SK-N-SH (cell line): ENCODE measurements around the gene FCHSD2. TPM values are rescaled to one million over a fixed set of nuclear protein-coding genes. Genes with fewer than 3 reads are reported as not detected.
"Not testable (repeated sequence)": the region's sequence is repeated elsewhere in the genome, so short reads cannot be mapped to it uniquely, and the experiment has no call there.

ENCODE experiments used
- CTCF ChIA-PET: fragments of 300-600, 350-600 bp; formaldehyde crosslinking; extraction: SDS; loops from one replicate; lab custom pipeline; 2021; lab: Yijun Ruan, JAX
- POLR2A ChIA-PET: fragments of 350-600 bp; sonication (Branson Sonifier 250); formaldehyde crosslinking; extraction: SDS; loops from one replicate; lab custom pipeline; 2020; ENCODE audit warnings: antibody characterized with exemption, inconsistent platforms; lab: Yijun Ruan, JAX
- DNase-seq: peaks from one replicate; pipeline ENCODE4 v3.0.0; 2012
- H2AFZ ChIP-seq: fragments of 200-600 bp; sonication (generic); 2 replicates; pipeline ENCODE4 v1.8.1; 2016; ENCODE audit warnings: antibody characterized with exemption, mild to moderate bottlenecking, low read depth
- H3F3A ChIP-seq: fragments of 200-600 bp; sonication (generic); replicated peaks from 2 replicates; pipeline ENCODE3; 2016; ENCODE audit warnings: antibody characterized with exemption, mild to moderate bottlenecking; ENCODE audit not compliant: insufficient read depth
- H3K27ac ChIP-seq, 2 experiments: fragments of 200-500 bp in 1 of 2; fragments of 200-600 bp in 1 of 2; sonication (Bioruptor generic) in 1 of 2; sonication (generic), shearing (Covaris generic) in 1 of 2; 2 replicates each; pipeline versions ENCODE4 v1.5.1 to v1.6.1; 2014 to 2016; ENCODE audit warnings: low read depth in 2 of 2, inconsistent platforms in 1 of 2, low read length in 1 of 2, mild to moderate bottlenecking in 1 of 2, mixed read lengths in 1 of 2
- H3K27me3 ChIP-seq: fragments of 200-600 bp; sonication (generic), shearing (Covaris generic); 2 replicates; pipeline ENCODE4 v1.6.1; 2016; ENCODE audit warnings: mixed run types; ENCODE audit not compliant: insufficient read depth
- H3K36me3 ChIP-seq, 2 experiments: fragments of 200-500 bp in 1 of 2; fragments of 200-600 bp in 1 of 2; sonication (Bioruptor generic) in 1 of 2; sonication (generic) in 1 of 2; replicated peaks in 1 of 2; 2 replicates each; pipeline versions ENCODE3 to v1.5.1; 2014 to 2016; ENCODE audit warnings: low read length in 1 of 2, mild to moderate bottlenecking in 1 of 2; ENCODE audit not compliant: insufficient read depth in 2 of 2, control insufficient read depth in 1 of 2
- H3K4me1 ChIP-seq, 2 experiments: fragments of 200-500 bp in 1 of 2; fragments of 200-600 bp in 1 of 2; sonication (Bioruptor generic) in 1 of 2; sonication (generic), shearing (Covaris generic) in 1 of 2; 2 replicates each; pipeline versions ENCODE4 v1.5.1 to v1.6.1; 2014 to 2016; ENCODE audit warnings: low read depth in 1 of 2, low read length in 1 of 2, mixed run types in 1 of 2; ENCODE audit not compliant: insufficient read depth in 2 of 2, control insufficient read depth in 1 of 2
- H3K4me2 ChIP-seq: fragments of 200-600 bp; sonication (generic), shearing (Covaris generic); 2 replicates; pipeline ENCODE4 v1.6.1; 2017; ENCODE audit warnings: mixed run types
- H3K4me3 ChIP-seq, 2 experiments: fragments of 200-500 bp in 1 of 2; fragments of 200-600 bp in 1 of 2; sonication (Bioruptor generic) in 1 of 2; sonication (generic), shearing (Covaris generic) in 1 of 2; 2 replicates each; pipeline versions ENCODE4 v1.5.1 to v1.8.1; 2014 to 2016; ENCODE audit warnings: low read depth in 2 of 2, inconsistent platforms in 1 of 2, low read length in 1 of 2, mild to moderate bottlenecking in 1 of 2, mixed read lengths in 1 of 2, moderate library complexity in 1 of 2
- H3K79me2 ChIP-seq: fragments of 200-600 bp; sonication (generic); 2 replicates; pipeline ENCODE4 v1.8.1; 2017; ENCODE audit warnings: mild to moderate bottlenecking; ENCODE audit not compliant: insufficient read depth
- H3K9ac ChIP-seq: fragments of 200-600 bp; sonication (generic); 2 replicates; pipeline ENCODE4 v1.6.1; 2017; ENCODE audit warnings: mixed run types
- H3K9me2 ChIP-seq: fragments of 200-600 bp; sonication (generic); 2 replicates; pipeline ENCODE4 v1.6.1; 2017; ENCODE audit warnings: mixed run types
- H3K9me3 ChIP-seq: fragments of 200-600 bp; sonication (generic); 2 replicates; pipeline ENCODE4 v1.6.1; 2017; ENCODE audit warnings: mixed run types, mild to moderate bottlenecking, moderate library complexity
- H4K20me1 ChIP-seq: fragments of 200-600 bp; sonication (generic); 2 replicates; pipeline ENCODE4 v1.6.1; 2017; ENCODE audit warnings: mild to moderate bottlenecking, mixed run types; ENCODE audit not compliant: insufficient read depth
- CHD2 ChIP-seq: fragments of 150-350 bp; IDR thresholded peaks from 2 replicates; pipeline ENCODE4 v1.6.1; 2018; ENCODE audit warnings: low read length; ENCODE audit not compliant: partially characterized antibody
- EP300 ChIP-seq, 2 experiments: IDR thresholded peaks; 2 replicates each; pipeline versions ENCODE4 v1.4.0 to v1.6.1; 2012; ENCODE audit warnings: borderline replicate concordance in 1 of 2, low read depth in 1 of 2, low read length in 1 of 2
- EZH2phosphoT487 ChIP-seq: fragments of 200-600 bp; sonication (generic); IDR thresholded peaks from 2 replicates; pipeline ENCODE4 v1.6.1; 2017; ENCODE audit warnings: low read depth, mixed run types, mild to moderate bottlenecking, antibody characterized with exemption, moderate library complexity, borderline replicate concordance
- FOXJ3 ChIP-seq: sonication (generic); formaldehyde crosslinking; IDR thresholded peaks from 2 replicates; pipeline ENCODE4 v1.5.1; 2020; ENCODE audit warnings: mild to moderate bottlenecking, missing genetic modification reagents
- FOXM1 ChIP-seq: IDR thresholded peaks from 2 replicates; pipeline ENCODE4 v1.4.0; 2012; ENCODE audit warnings: low read depth, mild to moderate bottlenecking
- GABPA ChIP-seq: IDR thresholded peaks from 2 replicates; pipeline ENCODE4 v1.4.0; 2012; ENCODE audit warnings: low read depth, mild to moderate bottlenecking
- JUND ChIP-seq: IDR thresholded peaks from 2 replicates; pipeline ENCODE4 v1.4.0; 2012
- MEF2A ChIP-seq: IDR thresholded peaks from 2 replicates; pipeline ENCODE4 v1.4.0; 2012; ENCODE audit warnings: low read depth, borderline replicate concordance
- POLR2AphosphoS5 ChIP-seq: IDR thresholded peaks from 2 replicates; pipeline ENCODE4 v1.6.1; 2012; ENCODE audit warnings: low read depth, low read length
- RAD21 ChIP-seq: IDR thresholded peaks from 2 replicates; pipeline ENCODE4 v1.6.1; 2012; ENCODE audit warnings: mild to moderate bottlenecking, low read length
- RFX5 ChIP-seq: IDR thresholded peaks from 2 replicates; pipeline ENCODE4 v1.6.1; 2012; ENCODE audit warnings: mild to moderate bottlenecking, improper control_type of control experiment, low read length
- SIN3A ChIP-seq: IDR thresholded peaks from 2 replicates; pipeline ENCODE4 v1.6.1; 2012; ENCODE audit warnings: low read depth, mild to moderate bottlenecking, low read length, moderate library complexity, borderline replicate concordance
- TAF1 ChIP-seq: IDR thresholded peaks from 2 replicates; pipeline ENCODE4 v1.6.1; 2012; ENCODE audit warnings: low read depth, mild to moderate bottlenecking, low read length, moderate library complexity, borderline replicate concordance
- TCF12 ChIP-seq: IDR thresholded peaks from 2 replicates; pipeline ENCODE4 v1.4.0; 2012
- TEAD4 ChIP-seq: IDR thresholded peaks from 2 replicates; pipeline ENCODE4 v1.4.0; 2012; ENCODE audit warnings: mild to moderate bottlenecking, borderline replicate concordance; ENCODE audit not compliant: insufficient read depth
- WGBS: methylation state at CpG from one replicate; pipeline ENCODE4 v1.1.6; 2017; ENCODE audit warnings: low lambda C conversion rate; 5-methylcytosine and 5-hydroxymethylcytosine counted together
- polyA plus RNA-seq, 3 experiments: library from polyadenylated mRNA; depleted of rRNA; stranded (reverse); fragments of >200 nt; gene quantifications; 2 replicates each; pipeline ENCODE4 v1.2.3, GENCODE V29; 2012
- TF ChIP-seq, protein P1 (sequence below): fragments of 150-350 bp; IDR thresholded peaks from 2 replicates; pipeline ENCODE4 v1.6.1; 2017; ENCODE audit warnings: antibody characterized with exemption, low read length, low read depth, borderline replicate concordance
- TF ChIP-seq, protein P2 (sequence below): IDR thresholded peaks from 2 replicates; pipeline ENCODE4 v1.4.0; 2012; ENCODE audit warnings: low read depth
- TF ChIP-seq, protein P3 (sequence below): IDR thresholded peaks from 2 replicates; pipeline ENCODE4 v1.4.0; 2012; ENCODE audit warnings: low read depth, borderline replicate concordance
- TF ChIP-seq, protein P4 (sequence below): fragments of 150-350 bp; IDR thresholded peaks from 2 replicates; pipeline ENCODE4 v1.6.1; 2016; ENCODE audit warnings: mild to moderate bottlenecking, low read depth, low read length

Gene FCHSD2
- polyA plus RNA-seq, 1 of the 3 experiments (the other 2 are of a cell fraction), result 10.4 TPM

DNA sequence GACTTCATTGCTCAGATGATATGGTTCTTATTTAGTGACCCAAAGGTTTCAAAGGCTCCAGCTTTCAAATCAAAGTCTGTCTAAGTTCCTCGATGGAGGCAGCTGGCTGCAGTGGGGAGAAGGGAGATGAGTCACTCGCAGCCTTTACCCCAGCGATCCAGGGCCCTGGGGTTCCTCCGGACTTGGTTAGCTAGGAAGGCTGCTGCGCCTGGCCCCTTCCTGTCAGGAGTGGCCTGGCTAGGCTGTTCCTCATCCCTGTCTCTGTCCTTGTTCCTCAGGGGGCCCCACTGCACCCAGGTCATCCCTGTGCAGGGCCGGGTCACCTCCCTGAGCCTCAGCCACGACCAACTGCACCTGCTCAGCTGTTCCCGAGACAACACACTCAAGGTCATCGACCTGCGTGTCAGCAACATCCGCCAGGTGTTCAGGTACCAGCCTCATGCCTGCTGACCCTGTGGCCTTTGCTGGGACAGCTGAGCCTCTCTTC, 314.0 kb downstream of the FCHSD2 start (continued):
- TF ChIP-seq POLR2AphosphoS5, result no peak
- TF ChIP-seq, protein P1, sequence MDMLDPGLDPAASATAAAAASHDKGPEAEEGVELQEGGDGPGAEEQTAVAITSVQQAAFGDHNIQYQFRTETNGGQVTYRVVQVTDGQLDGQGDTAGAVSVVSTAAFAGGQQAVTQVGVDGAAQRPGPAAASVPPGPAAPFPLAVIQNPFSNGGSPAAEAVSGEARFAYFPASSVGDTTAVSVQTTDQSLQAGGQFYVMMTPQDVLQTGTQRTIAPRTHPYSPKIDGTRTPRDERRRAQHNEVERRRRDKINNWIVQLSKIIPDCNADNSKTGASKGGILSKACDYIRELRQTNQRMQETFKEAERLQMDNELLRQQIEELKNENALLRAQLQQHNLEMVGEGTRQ, result no peak
- TF ChIP-seq FOXM1, result no peak
- TF ChIP-seq, protein P2, sequence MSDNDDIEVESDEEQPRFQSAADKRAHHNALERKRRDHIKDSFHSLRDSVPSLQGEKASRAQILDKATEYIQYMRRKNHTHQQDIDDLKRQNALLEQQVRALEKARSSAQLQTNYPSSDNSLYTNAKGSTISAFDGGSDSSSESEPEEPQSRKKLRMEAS, result no peak
- no peak for TF ChIP-seq RAD21
- no peak for TF ChIP-seq MEF2A
- no peak for TF ChIP-seq TEAD4
- TF ChIP-seq TAF1, result no peak

DNA sequence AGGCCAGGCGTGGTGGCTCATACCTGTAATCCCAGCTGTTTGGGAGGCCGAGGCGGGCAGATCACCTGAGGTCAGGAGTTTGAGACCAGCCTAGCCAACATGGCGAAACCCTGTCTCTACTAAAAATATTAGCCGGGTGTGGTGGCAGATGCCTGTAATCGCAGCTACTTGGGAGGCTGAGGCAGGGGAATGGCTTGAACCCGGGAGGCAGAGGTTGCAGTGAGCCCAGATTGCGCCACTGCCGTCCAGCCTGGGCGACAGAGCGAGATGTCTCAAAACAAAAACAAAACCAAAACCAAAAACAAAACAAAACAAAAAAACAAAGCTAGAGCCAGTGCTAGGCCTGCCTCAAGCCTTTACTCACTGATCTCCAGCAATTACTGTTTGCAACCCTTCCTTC, 314.5 kb downstream of the FCHSD2 start:
- WGBS, result 88% methylated on average over 11 of the region's 11 CpGs
- H3K9ac ChIP-seq, H3K4me2 ChIP-seq, POLR2A ChIA-PET, H3K4me3 ChIP-seq, DNase-seq, H4K20me1 ChIP-seq, H2AFZ ChIP-seq, H3K79me2 ChIP-seq, H3K9me3 ChIP-seq, H3K27me3 ChIP-seq, H3K9me2 ChIP-seq, H3K27ac ChIP-seq, H3F3A ChIP-seq, H3K36me3 ChIP-seq: not testable (repeated sequence)
- H3K4me1 ChIP-seq, result peaks cover 5 to 11% of the 10 kb centered on the region in 2 experiments; a peak in 2 of 4 replicates
- CTCF ChIA-PET, result interaction anchor here (0.7 to 11.4 kb wide), 10 partner anchors 9 to 462 kb away, joined by 3 to 271 read pairs (median 4); partner anchors contain the start of genes FCHSD2 and STARD10

DNA sequence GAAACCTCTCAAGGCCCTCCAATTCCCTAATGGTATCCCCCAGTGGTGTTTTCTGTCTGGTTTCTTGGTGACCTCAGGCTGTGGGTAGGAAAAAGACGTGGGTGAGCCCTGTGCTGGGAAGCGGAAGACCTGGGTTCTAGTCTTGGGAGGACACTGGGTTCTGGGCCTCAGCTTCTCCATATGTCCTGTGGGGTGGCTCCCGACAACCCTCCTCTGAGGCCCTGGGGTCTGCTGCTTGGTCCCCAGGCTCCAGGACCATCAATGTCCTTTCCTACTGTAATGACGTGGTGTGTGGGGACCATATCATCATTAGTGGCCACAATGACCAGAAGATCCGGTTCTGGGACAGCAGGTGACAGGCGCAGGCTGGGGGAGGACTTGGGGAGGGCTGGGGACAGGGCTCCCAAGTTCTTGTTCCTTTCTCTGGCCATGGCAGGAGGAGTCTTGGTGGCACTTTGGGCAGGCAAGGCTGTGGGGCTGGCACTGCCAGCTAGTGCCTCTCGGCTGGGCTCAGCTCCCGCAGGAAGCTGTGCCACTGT, 315.1 kb downstream of the FCHSD2 start:
- Histone ChIP-seq H3K27me3 (no peaks in the 10 kb centered on the region), H3K27ac (no peak overlapping the region), H3K4me1 (peaks cover 5 to 15% of the 10 kb centered on the region in 2 experiments; a peak in 2 of 4 replicates), H3K4me3 (no peak overlapping the region), H3K4me2 (no peak overlapping the region), H3F3A (no peaks in the 10 kb centered on the region), H3K9me2 (no peaks in the 10 kb centered on the region), H3K79me2 (no peaks in the 10 kb centered on the region), H3K9ac (no peak overlapping the region), H2AFZ (no peak overlapping the region), H4K20me1 (no peaks in the 10 kb centered on the region), H3K36me3 (no peaks in the 10 kb centered on the region), H3K9me3 (no peaks in the 10 kb centered on the region)
- 100% methylated on average over 8 of the region's 8 CpGs for WGBS
- ChIA-PET CTCF (interaction anchor here (0.8 to 11.4 kb wide), 6 partner anchors 102 to 463 kb away, joined by 3 to 271 read pairs (median 5); no protein-coding TSS in a partner anchor), POLR2A (no interaction called here)
- DNase-seq, result no peak
- TF ChIP-seq SIN3A (no peak), TEAD4 (no peak), RFX5 (no peak), FOXM1 (no peak), POLR2AphosphoS5 (no peak), RAD21 (no peak), EP300 (IDR thresholded peaks at IDR 0.05; ENCODE audit: borderline replicate concordance in 1 of 2, low read depth in 1 of 2, low read length in 1 of 2) (no peak), TAF1 (no peak), TCF12 (no peak), GABPA (no peak), FOXJ3 (no peak), EZH2phosphoT487 (no peak), CHD2 (no peak), JUND (no peak)
- TF ChIP-seq, protein P3, sequence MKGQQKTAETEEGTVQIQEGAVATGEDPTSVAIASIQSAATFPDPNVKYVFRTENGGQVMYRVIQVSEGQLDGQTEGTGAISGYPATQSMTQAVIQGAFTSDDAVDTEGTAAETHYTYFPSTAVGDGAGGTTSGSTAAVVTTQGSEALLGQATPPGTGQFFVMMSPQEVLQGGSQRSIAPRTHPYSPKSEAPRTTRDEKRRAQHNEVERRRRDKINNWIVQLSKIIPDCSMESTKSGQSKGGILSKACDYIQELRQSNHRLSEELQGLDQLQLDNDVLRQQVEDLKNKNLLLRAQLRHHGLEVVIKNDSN, result no peak
- TF ChIP-seq, protein P4, sequence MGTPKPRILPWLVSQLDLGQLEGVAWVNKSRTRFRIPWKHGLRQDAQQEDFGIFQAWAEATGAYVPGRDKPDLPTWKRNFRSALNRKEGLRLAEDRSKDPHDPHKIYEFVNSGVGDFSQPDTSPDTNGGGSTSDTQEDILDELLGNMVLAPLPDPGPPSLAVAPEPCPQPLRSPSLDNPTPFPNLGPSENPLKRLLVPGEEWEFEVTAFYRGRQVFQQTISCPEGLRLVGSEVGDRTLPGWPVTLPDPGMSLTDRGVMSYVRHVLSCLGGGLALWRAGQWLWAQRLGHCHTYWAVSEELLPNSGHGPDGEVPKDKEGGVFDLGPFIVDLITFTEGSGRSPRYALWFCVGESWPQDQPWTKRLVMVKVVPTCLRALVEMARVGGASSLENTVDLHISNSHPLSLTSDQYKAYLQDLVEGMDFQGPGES, result no peak
- TF ChIP-seq, protein P1, result no peak
